Calu3 (cell line): Measurements from ENCODE around the gene TRPM7. TPM values are rescaled to one million over a fixed set of nuclear protein-coding genes. Genes with fewer than 3 reads are reported as not detected.
"Not testable (repeated sequence)": the region's sequence is repeated elsewhere in the genome, so short reads cannot be mapped to it uniquely, and the experiment has no call there.

Experiments
- BruUV-seq: library from RNA; stranded (reverse); fragments of 400-500 nt; replicated peaks from 2 replicates; lab custom pipeline; 2021; lab: Mats Ljungman, UMichigan
- CTCF ChIA-PET: fragments of 300-600 bp; sonication (Branson Sonifier 250); formaldehyde crosslinking; loops from one replicate; lab custom pipeline; 2022; ENCODE audit warnings: antibody characterized with exemption; lab: Charles Lee
- DNase-seq: peaks from one replicate; pipeline ENCODE4 v3.0.0; 2022
- H3K27ac Mint-ChIP-seq: one replicate; pipeline ENCODE4 v1.8.0; 2022; ENCODE audit warnings: mixed read lengths; ENCODE audit not compliant: unreplicated experiment
- H3K27me3 Mint-ChIP-seq: one replicate; pipeline ENCODE4 v1.8.0; 2022; ENCODE audit warnings: mixed read lengths; ENCODE audit not compliant: unreplicated experiment
- H3K36me3 Mint-ChIP-seq: one replicate; pipeline ENCODE4 v1.8.0; 2022; ENCODE audit warnings: mild to moderate bottlenecking, moderate library complexity, mixed read lengths; ENCODE audit not compliant: insufficient read depth, unreplicated experiment
- H3K4me1 Mint-ChIP-seq: one replicate; pipeline ENCODE4 v1.8.0; 2022; ENCODE audit warnings: mild to moderate bottlenecking, low read depth, mixed read lengths; ENCODE audit not compliant: unreplicated experiment
- H3K4me3 Mint-ChIP-seq: one replicate; pipeline ENCODE4 v1.8.0; 2022; ENCODE audit warnings: mild to moderate bottlenecking, low read depth, moderate library complexity, mixed read lengths; ENCODE audit not compliant: unreplicated experiment
- H3K9me3 Mint-ChIP-seq: one replicate; pipeline ENCODE4 v1.8.0; 2022; ENCODE audit warnings: low read depth, mixed read lengths; ENCODE audit not compliant: unreplicated experiment
- CTCF ChIP-seq: fragments of 200-600 bp; IDR thresholded peaks from one replicate; pipeline ENCODE4 v1.8.0; 2022; ENCODE audit warnings: antibody characterized with exemption; ENCODE audit not compliant: unreplicated experiment
- intact Hi-C: fragments of 100-400 bp; cut with micrococcal nuclease; formaldehyde crosslinking; loops from one replicate; pipeline ENCODE4 v1.10.0; 2022; ENCODE audit not compliant: unreplicated experiment
- total RNA-seq: library from RNA; stranded (reverse); gene quantifications from 2 replicates; pipeline ENCODE4 v1.2.3, GENCODE V29; 2022

Gene TRPM7
- total RNA-seq, 1 experiment from 2014 or later, result 48.2 TPM

GRCh38 chr15:50624616-50625168, 61.9 kb downstream of the TRPM7 start:
- H3K36me3 Mint-ChIP-seq, result peaks cover 41% of the 10 kb centered on the region
- no peak for TF ChIP-seq CTCF
- H3K4me1 Mint-ChIP-seq, result no peaks in the 10 kb centered on the region
- CTCF ChIA-PET, result no interaction called here
- no peak overlapping the region for H3K27ac Mint-ChIP-seq
- no peaks in the 10 kb centered on the region for H3K27me3 Mint-ChIP-seq
- DNase-seq, result no peak
- no peaks in the 10 kb centered on the region for H3K9me3 Mint-ChIP-seq
- no TSS peak for BruUV-seq
- intact Hi-C loops, result no loop called here
- H3K4me3 Mint-ChIP-seq, result no peak overlapping the region

- H3K4me3 Mint-ChIP-seq, H3K4me1 Mint-ChIP-seq, BruUV-seq, H3K9me3 Mint-ChIP-seq, H3K27ac Mint-ChIP-seq, DNase-seq, intact Hi-C loops, H3K27me3 Mint-ChIP-seq: not testable (repeated sequence)
- peaks cover 40% of the 10 kb centered on the region for H3K36me3 Mint-ChIP-seq
- CTCF ChIA-PET, result interaction anchor here (0.6 to 1.0 kb wide), 3 partner anchors 78 to 254 kb away, joined by 3 to 4 read pairs (median 4); no protein-coding TSS in a partner anchor
- TF ChIP-seq CTCF, result peak; percentile 62
Observed at GRCh38 chr15:50622361-50622943, 64.1 kb downstream of the TRPM7 start.

GRCh38 chr15:50616960-50617359, 69.6 kb downstream of the TRPM7 start:
- H3K9me3 Mint-ChIP-seq, H3K27me3 Mint-ChIP-seq, H3K4me1 Mint-ChIP-seq, BruUV-seq, intact Hi-C loops, H3K4me3 Mint-ChIP-seq, H3K27ac Mint-ChIP-seq, DNase-seq: not testable (repeated sequence)
- CTCF ChIA-PET, result interaction anchor here (1.3 kb wide), 1 partner anchor 10 kb away, joined by 3 read pairs; no protein-coding TSS in a partner anchor
- peaks cover 47% of the 10 kb centered on the region for H3K36me3 Mint-ChIP-seq

- CTCF ChIA-PET, result interaction anchor here (1.3 kb wide), 1 partner anchor 10 kb away, joined by 3 read pairs; no protein-coding TSS in a partner anchor
- DNase-seq, H3K4me1 Mint-ChIP-seq, intact Hi-C loops, BruUV-seq, H3K27me3 Mint-ChIP-seq, H3K9me3 Mint-ChIP-seq, H3K27ac Mint-ChIP-seq, H3K4me3 Mint-ChIP-seq: not testable (repeated sequence)
- H3K36me3 Mint-ChIP-seq, result peaks cover 44% of the 10 kb centered on the region
Observed at GRCh38 chr15:50616554-50616953, 70.0 kb downstream of the TRPM7 start.

- DNase-seq, result no peak
- Mint-ChIP-seq H3K36me3 (peaks cover 18% of the 10 kb centered on the region), H3K27ac (no peak overlapping the region), H3K4me3 (no peak overlapping the region), H3K4me1 (no peaks in the 10 kb centered on the region), H3K9me3 (no peaks in the 10 kb centered on the region), H3K27me3 (no peaks in the 10 kb centered on the region)
- no peak for TF ChIP-seq CTCF
- CTCF ChIA-PET, result no interaction called here
- BruUV-seq, result no TSS peak
- intact Hi-C loops, result no loop called here
Observed at GRCh38 chr15:50613600-50613999, 73.0 kb downstream of the TRPM7 start.
